ENCODE results near the gene PI4KB.
A peak's percentile ranks its signal among the peaks of the same experiment; 100 is the strongest.
"Not testable (repeated sequence)": the region's sequence is repeated elsewhere in the genome, so short reads cannot be mapped to it uniquely, and the experiment has no call there.

Gene PI4KB

DNA sequence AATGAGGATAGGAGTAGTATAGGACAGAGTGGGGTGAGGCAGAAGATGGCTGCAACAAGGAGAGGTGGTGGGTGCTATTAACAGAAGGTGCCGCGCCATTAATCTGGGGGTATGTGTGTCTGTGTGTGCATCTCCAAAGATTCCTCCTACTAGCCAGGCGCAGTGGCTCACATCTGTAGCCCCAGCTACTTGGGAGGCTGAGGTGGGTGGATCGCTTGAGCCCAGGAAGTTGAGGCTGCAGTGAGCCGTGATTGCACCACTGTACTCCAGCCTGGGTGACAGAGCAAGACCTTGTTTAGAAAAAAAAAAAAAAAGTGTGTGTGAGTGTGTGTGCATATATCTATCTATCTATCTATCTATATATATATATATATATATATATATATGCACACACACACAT is 51.9 kb downstream of the PI4KB start:
- DNase-seq: not testable (repeated sequence)

DNA sequence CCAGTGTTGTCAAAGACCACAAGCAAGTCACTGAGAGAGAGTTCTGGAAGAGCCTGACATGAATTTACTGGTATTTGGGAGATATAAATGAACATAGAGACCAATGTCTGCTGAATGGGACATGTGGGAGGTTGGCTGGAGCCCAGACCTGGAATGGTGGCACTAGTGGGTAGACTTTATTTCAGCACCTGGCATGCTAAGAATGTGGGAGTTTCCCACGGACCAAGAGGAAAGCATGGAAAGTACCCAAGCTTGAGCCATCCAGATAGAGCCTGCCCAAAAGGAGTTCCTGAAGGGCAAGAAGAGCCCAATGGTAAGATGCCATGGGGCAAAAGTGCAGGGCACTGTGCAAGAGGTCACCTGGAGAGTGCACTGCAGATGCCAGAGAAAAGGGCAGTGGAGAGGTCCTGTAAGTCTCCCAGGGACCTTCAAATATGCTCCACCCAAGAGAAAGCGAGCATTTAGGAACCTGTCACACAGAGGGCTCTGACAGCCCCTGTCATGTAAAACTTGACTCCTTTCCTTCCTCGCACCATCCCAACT is 53.2 kb downstream of the PI4KB start:
- no peak for DNase-seq

GRCh38 chr1:151267760-151268159 is 59.5 kb downstream of the PI4KB start:
- no peak for DNase-seq

GRCh38 chr1:151266821-151267220 is 60.4 kb downstream of the PI4KB start:
- no peak for DNase-seq

DNA sequence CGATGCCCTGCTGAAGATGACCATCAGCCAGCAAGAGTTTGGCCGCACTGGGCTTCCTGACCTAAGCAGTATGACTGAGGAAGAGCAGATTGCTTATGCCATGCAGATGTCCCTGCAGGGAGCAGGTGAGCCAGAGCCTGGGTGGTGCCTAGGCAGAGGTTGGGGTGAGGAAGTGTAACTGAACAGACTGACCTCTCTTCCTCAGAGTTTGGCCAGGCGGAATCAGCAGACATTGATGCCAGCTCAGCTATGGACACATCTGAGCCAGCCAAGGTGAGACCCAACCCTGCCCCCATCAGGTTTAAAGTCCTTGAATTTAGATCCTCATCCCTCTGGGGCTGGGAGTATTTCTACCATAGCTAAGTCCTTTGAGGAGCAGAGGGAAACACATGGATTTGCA is 60.9 kb downstream of the PI4KB start:
- DNase-seq: no peak

DNA sequence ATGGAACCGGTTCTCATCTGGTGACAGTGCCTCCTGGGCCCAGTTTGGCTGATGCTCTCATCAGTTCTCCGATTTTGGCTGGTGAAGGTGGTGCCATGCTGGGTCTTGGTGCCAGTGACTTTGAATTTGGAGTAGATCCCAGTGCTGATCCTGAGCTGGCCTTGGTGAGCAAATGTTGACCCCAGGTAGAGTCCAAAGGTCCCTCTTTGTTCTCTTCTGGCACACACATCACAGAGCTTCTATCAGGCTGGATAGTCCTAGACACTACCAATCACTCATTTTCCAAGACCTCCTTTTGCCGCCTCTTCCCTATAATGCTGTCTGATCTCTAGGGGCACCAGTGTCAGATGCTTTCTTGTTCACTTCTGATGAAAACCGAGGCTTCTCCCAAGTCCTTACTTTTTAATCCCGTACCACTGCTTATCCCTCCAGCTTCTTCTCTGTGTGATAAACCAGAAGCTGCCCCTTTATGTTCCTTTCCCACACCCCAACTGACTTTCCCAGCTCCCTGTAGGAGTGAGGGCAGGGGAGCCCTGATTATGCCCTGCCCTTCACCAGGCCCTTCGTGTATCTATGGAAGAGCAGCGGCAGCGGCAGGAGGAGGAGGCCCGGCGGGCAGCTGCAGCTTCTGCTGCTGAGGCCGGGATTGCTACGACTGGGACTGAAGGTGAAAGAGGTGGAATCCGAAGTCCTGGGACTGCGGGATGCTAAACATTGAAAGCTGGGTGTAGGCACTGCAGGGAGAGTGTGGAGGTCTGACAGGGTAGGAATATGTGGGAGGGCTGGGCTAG is 61.6 kb downstream of the PI4KB start:
- DNase-seq: no peak

- DNase-seq: no peak
These were observed 67.9 kb downstream of the PI4KB start for GRCh38 chr1:151259351-151259750.

- DNase-seq: no peak
These were observed 71.8 kb downstream of the PI4KB start for GRCh38 chr1:151255381-151255780.

GRCh38 chr1:151254217-151255213 is 72.7 kb downstream of the PI4KB start, which contains the start of gene PSMD4:
PSMD4 (plus strand) TSS chr1:151254734; CDS start chr1:151254783, 49 bp downstream.
- peak; percentile 98 for DNase-seq

DNA sequence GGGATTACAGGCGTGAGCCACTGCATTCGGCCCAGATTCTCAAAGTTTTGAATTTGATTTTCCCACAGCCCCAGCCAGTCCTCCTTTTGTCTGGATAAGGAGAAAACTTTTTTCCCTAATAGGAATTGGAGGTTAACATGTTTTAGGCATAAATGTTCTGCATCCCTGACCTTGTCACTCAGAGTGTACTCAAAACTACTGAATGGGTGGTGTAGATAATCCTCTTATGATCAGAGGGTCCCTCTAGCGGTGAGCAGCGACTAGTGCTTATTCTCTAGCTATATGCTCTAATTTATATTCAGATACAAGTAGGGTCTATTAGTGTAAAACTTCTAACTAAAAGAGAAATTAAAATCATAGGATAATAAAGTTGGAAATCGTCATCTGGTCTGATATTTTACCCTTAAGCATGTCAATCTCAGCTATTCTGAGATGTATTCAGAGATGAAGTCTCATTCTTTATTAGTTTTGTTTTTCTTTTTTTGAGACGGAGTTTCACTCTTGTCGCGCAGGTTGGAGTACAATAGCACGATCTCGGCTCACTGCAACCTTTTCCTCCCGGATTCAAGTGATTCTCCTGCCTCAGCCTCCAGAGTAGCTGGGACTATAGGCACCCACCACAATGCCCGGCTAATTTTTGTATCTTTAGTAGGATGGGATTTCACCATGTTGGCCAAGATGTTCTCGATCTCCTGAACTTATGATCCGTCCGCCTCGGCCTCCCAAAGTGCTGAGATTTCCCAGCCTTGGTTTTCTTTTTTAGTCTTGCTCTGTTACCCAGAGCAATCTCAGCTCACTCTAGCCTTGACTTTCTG is 75.4 kb downstream of the PI4KB start:
- DNase-seq: peak; percentile 94

GRCh38 chr1:151246786-151247185 is 80.4 kb downstream of the PI4KB start:
- no peak for DNase-seq

GRCh38 chr1:151243683-151244216 is 83.5 kb downstream of the PI4KB start:
- DNase-seq: no peak

DNA sequence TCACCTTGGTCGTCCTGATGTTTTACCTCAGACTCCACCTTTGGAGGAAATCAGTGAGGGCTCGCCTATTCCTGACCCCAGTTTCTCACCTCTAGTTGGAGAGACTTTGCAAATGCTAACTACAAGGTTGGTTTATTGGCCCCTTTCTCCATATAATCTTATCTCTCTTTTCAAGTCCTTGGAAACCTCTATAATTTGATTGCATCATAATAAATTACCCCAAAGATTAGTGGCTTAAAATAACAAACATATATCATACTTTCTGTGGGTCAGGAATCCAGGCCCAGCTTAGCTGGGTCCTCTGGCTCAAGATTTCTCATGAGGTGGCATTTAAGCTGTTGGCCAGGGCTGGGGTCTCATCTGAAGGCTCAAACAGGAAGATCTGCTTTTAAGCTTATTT is 84.8 kb downstream of the PI4KB start:
- DNase-seq: no peak
